Measurements from ENCODE around the gene MXI1. TPM values are rescaled to one million over a fixed set of nuclear protein-coding genes. Genes with fewer than 3 reads are reported as not detected.
"Not testable (repeated sequence)": the region's sequence is repeated elsewhere in the genome, so short reads cannot be mapped to it uniquely, and the experiment has no call there.

The MXI1 gene
- total RNA-seq, 1 donor from 2014 or later: 68.2 TPM

- DNase-seq: no peak
Observed at GRCh38 chr10:110181911-110182310, 25.5 kb upstream of the MXI1 start.

GRCh38 chr10:110184398-110184797 is 23.0 kb upstream of the MXI1 start:
- no peak for DNase-seq

GRCh38 chr10:110185646-110186182 is 21.7 kb upstream of the MXI1 start:
- not testable (repeated sequence) for DNase-seq

- DNase-seq: no peak
Observed at GRCh38 chr10:110190170-110190569, 17.2 kb upstream of the MXI1 start.

GRCh38 chr10:110192552-110192951 is 14.9 kb upstream of the MXI1 start:
- no peak for DNase-seq

GRCh38 chr10:110200503-110200902 is 6.9 kb upstream of the MXI1 start:
- no peak for DNase-seq

- not testable (repeated sequence) for DNase-seq
Observed at GRCh38 chr10:110201046-110201445, 6.4 kb upstream of the MXI1 start.

GRCh38 chr10:110203500-110204455 is 3.6 kb upstream of the MXI1 start:
- DNase-seq: no peak

- no peak for DNase-seq
Observed at GRCh38 chr10:110205051-110205675, 2.2 kb upstream of the MXI1 start.

GRCh38 chr10:110207805-110208613 is 604 bp downstream of the MXI1 start:
- DNase-seq: no peak

- DNase-seq: peak; percentile 53
Observed at GRCh38 chr10:110208614-110209453, 1.4 kb downstream of the MXI1 start.

GRCh38 chr10:110209454-110209925 is 2.1 kb downstream of the MXI1 start:
- peak; percentile 60 for DNase-seq

GRCh38 chr10:110209926-110210673 is 2.7 kb downstream of the MXI1 start:
- DNase-seq: peak; percentile 60

GRCh38 chr10:110210674-110211464 is 3.5 kb downstream of the MXI1 start:
- DNase-seq: peak; percentile 99

- no peak for DNase-seq
Observed at GRCh38 chr10:110211465-110211843, 4.0 kb downstream of the MXI1 start.

- DNase-seq: no peak
Observed at GRCh38 chr10:110212119-110213006, 5.0 kb downstream of the MXI1 start.

GRCh38 chr10:110214371-110214826 is 7.0 kb downstream of the MXI1 start:
- no peak for DNase-seq
